Ascending aorta (tissue), 2 donors: ENCODE data around the gene ALKBH8. TPM values are rescaled to one million over a fixed set of nuclear protein-coding genes. Genes with fewer than 3 reads are reported as not detected.
"Not testable (repeated sequence)": the region's sequence is repeated elsewhere in the genome, so short reads cannot be mapped to it uniquely, and the experiment has no call there.

Experiments used
- DNase-seq, 2 donors: peaks; one replicate each; pipeline ENCODE4 v3.0.0-alpha.2; 2019; ENCODE audit warnings: low spot score in 2 of 2
- H3K27ac ChIP-seq, 2 donors: fragments of 200-600 bp; sonication (generic); one replicate each; pipeline ENCODE4 v1.5.1; 2016 to 2017; ENCODE audit warnings: mild to moderate bottlenecking in 1 of 2
- H3K27me3 ChIP-seq: fragments of 200-600 bp; sonication (generic); one replicate; pipeline ENCODE4 v1.5.1; 2017
- H3K36me3 ChIP-seq, 2 donors: fragments of 200-600 bp; sonication (generic); one replicate each; pipeline ENCODE4 v1.5.1; 2016
- H3K4me1 ChIP-seq, 2 donors: fragments of 200-600 bp; sonication (generic); one replicate each; pipeline ENCODE4 v1.5.1; 2016 to 2017; ENCODE audit warnings: mild to moderate bottlenecking in 1 of 2
- H3K4me3 ChIP-seq, 2 donors: fragments of 200-600 bp; sonication (generic); one replicate each; pipeline ENCODE4 v1.5.1; 2016 to 2017; ENCODE audit warnings: mild to moderate bottlenecking in 1 of 2
- H3K9me3 ChIP-seq, 2 donors: fragments of 200-600 bp; sonication (generic); one replicate each; pipeline ENCODE4 v1.5.1; 2016
- CTCF ChIP-seq, 3 experiments: fragments of 200-600 bp in 2 of 3; fragments of 450-650 bp in 1 of 3; sonication (generic) in 2 of 3; IDR thresholded peaks; one replicate each; pipeline ENCODE4 v1.5.1; 2016 to 2019; ENCODE audit warnings: antibody characterized with exemption in 3 of 3, mild to moderate bottlenecking in 1 of 3, moderate library complexity in 1 of 3
- intact Hi-C: fragments of 100-400 bp; cut with DNase I; formaldehyde crosslinking; loops from one replicate; pipeline ENCODE4 v1.15.1; 2023
- total RNA-seq: library from RNA; depleted of rRNA; stranded (reverse); fragments of >200 nt; gene quantifications from one replicate; pipeline ENCODE4 v1.1.0, GENCODE V29; 2016

The ALKBH8 gene
- total RNA-seq, 1 donor from 2014 or later = 0.32 TPM

DNA sequence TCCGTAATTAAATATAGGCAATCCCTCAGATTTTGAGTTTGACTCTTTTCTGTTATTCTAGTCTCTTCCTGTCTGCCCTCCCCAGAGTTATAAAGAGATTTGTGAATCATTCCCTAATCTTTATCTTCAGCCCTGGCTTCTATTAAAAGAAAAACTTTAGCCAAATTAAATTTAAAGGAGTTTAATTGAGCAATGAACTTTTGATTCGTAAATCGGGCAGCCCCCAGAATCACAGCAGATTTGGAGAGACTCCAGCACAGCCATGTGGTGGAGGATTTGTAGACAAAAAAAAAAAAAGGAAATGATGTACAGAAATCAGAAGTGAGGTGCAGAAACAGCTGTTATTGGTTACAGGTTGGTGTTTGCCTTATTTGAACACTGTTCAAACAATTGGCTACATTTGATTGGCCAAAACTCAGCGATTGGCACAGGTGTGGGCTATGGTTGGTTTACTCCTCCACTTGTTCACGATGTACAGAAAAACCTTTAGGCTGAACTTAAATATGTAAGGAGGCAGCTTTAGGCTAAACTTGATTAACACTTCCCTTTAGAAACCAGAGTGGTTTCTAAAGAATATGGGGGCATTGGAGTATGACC, 2.3 kb upstream of the ALKBH8 start:
- Histone ChIP-seq H3K27me3 (no peaks in the 10 kb centered on the region), H3K36me3 (no peaks in the 10 kb centered on the region), H3K27ac (no peak overlapping the region), H3K4me3 (no peak overlapping the region), H3K4me1 (peaks cover 5 to 7% of the 10 kb centered on the region in 2 donors), H3K9me3 (no peaks in the 10 kb centered on the region)
- no peak for DNase-seq
- TF ChIP-seq CTCF (IDR thresholded peaks at IDR 0.05) = no peak
- intact Hi-C loops = loop anchor here (10.0 kb wide), 2 partner anchors 227 to 1493 kb away; partner anchors contain the start of genes AASDHPPT and KBTBD3

DNA sequence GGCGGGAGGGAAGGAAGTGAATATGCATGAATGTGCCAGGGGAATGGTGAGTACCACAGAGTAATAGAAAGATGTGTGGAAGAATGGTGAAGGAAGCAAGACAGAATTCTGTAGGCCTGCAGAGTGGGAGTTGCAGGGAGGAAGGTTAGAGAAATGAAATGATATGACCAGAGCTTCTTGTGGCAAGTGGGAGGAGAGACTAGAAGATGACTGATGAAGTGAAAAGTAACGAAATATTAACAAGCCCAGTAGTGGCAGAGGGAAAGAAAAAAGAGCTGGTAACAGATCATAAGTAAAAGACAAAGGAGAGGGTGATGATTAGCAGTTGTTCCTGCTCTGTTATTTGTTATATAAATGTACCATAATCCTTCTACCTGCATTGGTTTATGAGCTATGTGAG, 1.0 kb upstream of the ALKBH8 start:
- Histone ChIP-seq H3K4me3 (no peak overlapping the region), H3K27ac (no peak overlapping the region), H3K9me3 (no peaks in the 10 kb centered on the region), H3K4me1 (peaks cover 5 to 7% of the 10 kb centered on the region in 2 donors), H3K36me3 (no peaks in the 10 kb centered on the region), H3K27me3 (no peaks in the 10 kb centered on the region)
- intact Hi-C loops = loop anchor here (10.0 kb wide), 2 partner anchors 228 to 1492 kb away; partner anchors contain the start of genes AASDHPPT and KBTBD3
- no peak for TF ChIP-seq CTCF (IDR thresholded peaks at IDR 0.05)
- no peak for DNase-seq

GRCh38 chr11:107565955-107566501, 493 bp upstream of the ALKBH8 start:
- Histone ChIP-seq H3K4me3 (peak overlapping the region; percentile 80 to 90), H3K27ac (peak overlapping the region; percentile 68 to 73)
- not testable (repeated sequence) for H3K4me1 ChIP-seq, H3K27me3 ChIP-seq, H3K9me3 ChIP-seq, DNase-seq, H3K36me3 ChIP-seq
- intact Hi-C loops = loop anchor here (2.0 to 10.0 kb wide), 3 partner anchors 123 to 1491 kb away; partner anchors contain the start of genes AASDHPPT and KBTBD3

DNA sequence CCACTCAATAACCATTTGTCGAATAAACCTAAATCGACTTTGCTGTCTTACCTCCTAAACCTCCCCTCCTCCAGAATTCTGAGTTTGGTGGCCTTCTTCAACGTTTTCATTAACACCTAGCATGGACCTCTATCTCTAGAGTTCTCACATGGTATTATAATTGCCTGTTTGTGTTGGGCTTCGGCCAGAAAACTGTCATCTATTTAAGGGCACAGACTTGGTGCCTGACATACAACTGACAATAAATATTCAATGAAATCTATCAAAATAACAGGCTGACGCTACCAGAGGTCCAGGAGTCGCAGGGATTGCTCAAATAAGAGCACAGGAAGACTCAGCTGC, 687 bp downstream of the ALKBH8 start:
- H3K4me3 ChIP-seq = peak overlapping the region; percentile 80 to 90
- no peaks in the 10 kb centered on the region for H3K27me3 ChIP-seq
- no peak for DNase-seq
- H3K27ac ChIP-seq = peak overlapping the region; percentile 68 to 73
- no peak for TF ChIP-seq CTCF (IDR thresholded peaks at IDR 0.05)
- peaks cover 5 to 7% of the 10 kb centered on the region in 2 donors for H3K4me1 ChIP-seq
- no peaks in the 10 kb centered on the region for H3K9me3 ChIP-seq
- intact Hi-C loops = loop anchor here (2.0 to 10.0 kb wide), 5 partner anchors 124 to 1490 kb away; partner anchors contain the start of genes AASDHPPT, KBTBD3 and SLC35F2
- no peaks in the 10 kb centered on the region for H3K36me3 ChIP-seq

DNA sequence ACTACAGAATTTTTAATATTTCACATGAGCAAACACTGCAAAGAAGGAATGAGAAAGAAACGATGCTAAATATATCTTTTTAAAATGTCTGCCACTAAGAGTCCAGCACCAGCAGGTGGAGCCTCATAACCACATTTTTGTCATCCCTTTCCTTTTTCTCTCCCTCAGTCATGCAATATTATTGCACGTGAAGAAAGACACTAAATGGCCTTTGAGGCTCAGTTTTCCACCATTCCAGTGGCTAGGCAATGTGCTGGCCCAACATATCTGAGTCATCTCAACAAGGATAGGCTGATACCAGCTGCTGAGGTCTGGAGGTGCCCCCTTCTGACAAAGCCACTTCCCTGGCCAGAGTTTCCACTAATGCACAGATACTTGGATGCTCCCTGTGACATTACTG, 1.8 kb downstream of the ALKBH8 start:
- H3K9me3 ChIP-seq = no peaks in the 10 kb centered on the region
- intact Hi-C loops = loop anchor here (1.0 to 10.0 kb wide), 6 partner anchors 125 to 1489 kb away; partner anchors contain the start of genes AASDHPPT, CUL5, KBTBD3 and SLC35F2
- DNase-seq = no peak
- peak; percentile 21 to 62 (median 50) for TF ChIP-seq CTCF (IDR thresholded peaks at IDR 0.05)
- peak overlapping the region in 1 of 2 donors; percentile 30 for H3K4me3 ChIP-seq
- H3K27me3 ChIP-seq = no peaks in the 10 kb centered on the region
- H3K4me1 ChIP-seq = peaks cover 5 to 7% of the 10 kb centered on the region in 2 donors
- peaks cover 0 to 11% of the 10 kb centered on the region in 2 donors for H3K36me3 ChIP-seq
- peak overlapping the region in 1 of 2 donors; percentile 6 for H3K27ac ChIP-seq

DNA sequence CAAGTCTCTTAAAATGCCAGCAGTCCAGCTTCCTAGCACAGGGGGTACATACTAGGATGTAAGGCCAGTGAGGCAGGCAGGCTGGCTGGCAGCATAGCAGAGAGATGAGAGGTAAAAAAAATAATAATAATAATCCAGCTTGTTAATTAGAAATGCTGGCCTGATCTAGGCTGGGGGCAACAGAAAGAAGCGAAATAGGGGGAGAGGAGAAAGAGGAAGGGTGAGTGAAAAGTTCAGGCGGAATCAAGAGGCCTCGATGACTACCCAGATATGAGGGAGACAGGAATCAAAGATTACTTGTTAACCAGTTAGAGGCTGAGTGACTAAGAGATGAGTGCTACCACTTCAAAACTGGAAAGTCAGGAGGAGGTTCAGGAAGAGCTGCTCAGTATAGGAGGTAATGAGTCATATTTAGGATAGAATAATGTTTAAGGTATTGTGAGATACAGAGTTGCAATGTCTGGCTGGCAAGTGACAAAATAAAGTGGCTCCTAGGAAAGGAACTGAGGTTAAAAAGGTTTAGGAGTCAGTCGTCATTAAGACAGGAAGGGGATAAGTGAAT, 2.8 kb downstream of the ALKBH8 start:
- no peak overlapping the region for H3K4me3 ChIP-seq
- H3K36me3 ChIP-seq = peaks cover 0 to 17% of the 10 kb centered on the region in 2 donors
- no peak for TF ChIP-seq CTCF (IDR thresholded peaks at IDR 0.05)
- H3K9me3 ChIP-seq = no peaks in the 10 kb centered on the region
- H3K27ac ChIP-seq = no peak overlapping the region
- no peak for DNase-seq
- H3K4me1 ChIP-seq = peaks cover 5 to 7% of the 10 kb centered on the region in 2 donors
- intact Hi-C loops = loop anchor here (1.0 to 10.0 kb wide), 5 partner anchors 232 to 1488 kb away; partner anchors contain the start of genes AASDHPPT, CUL5, KBTBD3 and SLC35F2
- H3K27me3 ChIP-seq = no peaks in the 10 kb centered on the region
